Fibroblast of peridontal ligament (primary cell): ENCODE measurements around the gene KIF4A.
A peak's percentile ranks its signal among the peaks of the same experiment; 100 is the strongest.
"Not testable (repeated sequence)": the region's sequence is repeated elsewhere in the genome, so short reads cannot be mapped to it uniquely, and the experiment has no call there.

ENCODE experiments used
- DNase-seq: peaks from one replicate; pipeline ENCODE4 v3.0.0-alpha.2; 2010; ENCODE audit errors: extremely low read depth

Gene KIF4A

GRCh38 chrX:70398899-70399298 is 109.0 kb downstream of the KIF4A start:
- DNase-seq: peak; percentile 2

GRCh38 chrX:70400181-70400580 is 110.3 kb downstream of the KIF4A start:
- not testable (repeated sequence) for DNase-seq

GRCh38 chrX:70402721-70403120 is 112.8 kb downstream of the KIF4A start:
- DNase-seq: no peak

- DNase-seq: no peak
These were observed 115.1 kb downstream of the KIF4A start for GRCh38 chrX:70405003-70405402.

GRCh38 chrX:70410921-70411320 is 121.0 kb downstream of the KIF4A start:
- DNase-seq: no peak

- DNase-seq: no peak
These were observed 121.6 kb downstream of the KIF4A start for GRCh38 chrX:70411475-70411874.

GRCh38 chrX:70421618-70422017 is 131.7 kb downstream of the KIF4A start:
- DNase-seq: no peak

- DNase-seq: peak; percentile 47
These were observed 133.0 kb downstream of the KIF4A start, which contains the start of gene GDPD2 for GRCh38 chrX:70422851-70423341. GDPD2 (plus strand) TSS chrX:70423314; CDS start chrX:70424985, 1,671 bp downstream.

GRCh38 chrX:70423936-70424675 is 134.2 kb downstream of the KIF4A start:
- no peak for DNase-seq

GRCh38 chrX:70424801-70425200 is 134.9 kb downstream of the KIF4A start:
- no peak for DNase-seq

GRCh38 chrX:70426286-70427278 is 136.7 kb downstream of the KIF4A start:
- DNase-seq: no peak

GRCh38 chrX:70427365-70427764 is 137.5 kb downstream of the KIF4A start:
- DNase-seq: no peak

GRCh38 chrX:70429759-70430158 is 139.9 kb downstream of the KIF4A start:
- no peak for DNase-seq

- DNase-seq: no peak
These were observed 143.3 kb downstream of the KIF4A start for GRCh38 chrX:70432936-70433847.

- DNase-seq: peak; percentile 23
These were observed 144.0 kb downstream of the KIF4A start for GRCh38 chrX:70433848-70434351.

- peak; percentile 63 for DNase-seq
These were observed 144.5 kb downstream of the KIF4A start for GRCh38 chrX:70434352-70434866.

GRCh38 chrX:70434914-70435586 is 145.1 kb downstream of the KIF4A start:
- DNase-seq: peak; percentile 36

- DNase-seq: no peak
These were observed 146.4 kb downstream of the KIF4A start for GRCh38 chrX:70436343-70436742.

- DNase-seq: no peak
These were observed 147.1 kb downstream of the KIF4A start for GRCh38 chrX:70437011-70437410.

GRCh38 chrX:70437921-70438665 is 148.2 kb downstream of the KIF4A start:
- no peak for DNase-seq
